Activated CD4-positive, CD25-positive, alpha-beta regulatory T cell treated with anti-CD3 and anti-CD28 coated beads, Interleukin-2, amount 50 U/mL, for 16 hours (primary cell): ENCODE measurements around the gene EEIG1.

ENCODE experiments used
- DNase-seq: peaks from one replicate; pipeline ENCODE4 v3.0.0-alpha.2; 2020; ENCODE audit warnings: low read depth, low spot score

The EEIG1 gene

DNA sequence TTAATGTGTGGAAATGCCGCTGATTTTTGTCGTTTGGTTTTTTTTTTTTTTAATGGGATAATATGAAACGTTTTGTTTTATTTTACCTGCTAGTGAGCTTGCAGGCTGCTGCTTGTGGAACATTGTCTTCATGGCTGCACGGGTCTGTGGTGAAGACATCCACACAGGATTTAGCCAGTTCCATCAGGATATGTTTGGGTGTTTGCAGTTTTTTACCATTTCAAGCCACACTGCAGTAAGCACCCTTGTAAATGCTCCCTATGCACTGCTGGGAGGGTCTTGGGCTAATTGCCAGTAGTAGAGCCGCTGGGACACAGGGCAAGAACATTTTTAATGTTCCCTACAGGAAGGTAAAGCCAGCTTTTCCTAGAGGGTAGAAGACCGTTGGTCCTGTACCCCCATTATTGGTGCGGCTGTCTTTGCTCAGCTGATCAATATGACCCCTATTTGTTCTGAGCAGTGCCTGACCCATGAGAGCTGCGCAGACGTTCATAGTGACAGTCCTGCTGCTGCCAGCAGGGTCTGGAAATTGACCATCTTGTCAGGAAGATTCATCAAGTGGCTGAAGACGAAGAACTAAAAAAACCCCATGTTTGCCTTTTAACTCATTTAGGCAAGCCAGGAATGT lies 20.5 kb upstream of the EEIG1 start:
- DNase-seq: no peak

DNA sequence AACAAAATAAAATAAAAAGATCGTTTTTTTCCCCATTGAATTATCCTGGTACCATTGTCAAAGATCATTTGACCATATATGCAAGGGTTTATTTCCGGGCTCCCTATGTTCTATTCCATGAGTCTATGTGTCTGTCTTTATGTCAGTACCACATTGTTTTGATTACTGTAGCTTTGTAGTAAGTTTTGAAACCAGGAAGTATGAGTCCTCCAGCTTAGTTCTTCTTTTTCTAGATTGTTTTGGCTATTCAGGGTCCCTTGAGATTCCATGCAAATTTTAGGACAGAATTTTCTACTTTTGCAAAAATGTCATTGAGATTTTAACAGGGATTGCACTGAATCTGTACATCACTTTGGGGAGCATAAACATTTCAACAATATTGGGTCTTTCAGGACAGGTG lies 18.7 kb upstream of the EEIG1 start:
- no peak for DNase-seq

DNA sequence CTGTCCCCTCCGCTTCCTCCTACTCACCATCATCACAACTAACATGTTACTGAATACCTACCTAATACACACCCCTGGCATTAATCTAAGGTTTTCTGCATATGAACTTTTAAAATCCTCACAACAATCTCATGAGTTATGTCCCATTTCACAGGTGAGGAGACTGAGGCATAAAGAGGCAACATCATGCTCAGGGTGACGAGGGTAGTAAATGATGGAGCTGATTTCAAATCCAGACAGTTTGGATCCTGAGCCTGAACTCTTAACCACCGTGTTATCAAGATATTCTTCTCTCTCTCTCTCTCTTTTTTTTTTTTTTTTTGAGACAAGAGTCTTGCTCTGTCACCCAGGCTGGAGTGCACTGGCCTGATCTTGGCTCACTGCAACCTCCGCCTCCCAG lies 12.9 kb upstream of the EEIG1 start:
- DNase-seq: no peak

DNA sequence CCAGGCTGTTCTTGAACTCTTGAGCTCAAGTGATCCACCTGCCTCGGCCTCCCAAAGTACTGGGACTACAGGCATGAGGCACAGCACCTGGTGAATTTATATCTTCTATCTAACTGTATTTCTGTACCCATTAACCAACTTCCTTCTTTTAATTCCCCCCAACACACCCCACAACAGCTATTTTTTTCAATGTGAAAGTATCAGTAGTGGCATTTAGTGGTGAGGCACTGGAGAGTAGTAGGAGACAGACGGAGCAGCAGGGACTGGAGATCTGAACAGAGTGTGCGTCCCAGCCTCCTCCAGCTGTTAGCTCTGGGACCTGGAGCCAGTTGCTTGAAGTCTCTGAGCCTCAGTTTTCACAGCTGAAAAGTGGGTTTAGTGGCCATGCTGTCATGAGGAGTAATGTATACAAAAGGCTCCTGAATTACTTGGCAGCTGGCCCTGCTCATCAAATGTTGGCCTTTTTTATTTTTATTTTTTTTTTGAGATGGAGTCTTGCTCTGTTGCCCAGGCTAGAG lies 11.0 kb upstream of the EEIG1 start:
- DNase-seq: no peak

DNA sequence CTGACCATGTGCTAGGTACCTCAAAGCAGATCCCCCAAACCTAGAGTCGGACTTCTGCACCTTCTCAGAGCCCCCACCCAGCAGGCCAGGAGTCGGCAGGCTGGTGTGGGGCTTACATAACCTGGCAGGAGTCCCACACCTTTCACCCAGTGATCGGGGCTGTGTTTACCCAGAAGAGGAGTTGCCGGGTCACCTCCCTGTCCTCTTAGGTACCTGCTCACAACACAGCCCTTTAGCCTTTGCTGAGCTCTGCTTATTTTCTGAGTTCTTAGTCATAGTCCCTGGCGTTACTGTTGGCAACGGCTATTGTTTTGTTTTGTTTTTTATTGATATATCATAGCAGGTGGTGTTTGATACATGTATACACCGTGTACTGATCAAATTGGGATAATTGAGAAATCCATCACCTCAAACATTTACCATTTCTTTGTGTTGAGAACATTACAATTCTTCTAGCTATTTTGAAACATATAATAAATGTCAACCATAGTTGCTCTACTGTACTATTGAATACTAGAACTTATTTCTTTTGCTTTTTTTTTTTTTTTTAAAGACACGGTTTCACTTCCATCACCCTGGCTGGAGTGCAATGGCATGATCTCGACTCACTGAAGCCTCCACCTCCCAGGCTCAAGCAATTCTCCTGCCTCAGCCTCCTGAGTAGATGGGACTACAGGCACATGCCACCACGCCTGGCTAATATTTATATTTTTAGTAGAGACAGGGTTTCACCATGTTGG lies 10.4 kb upstream of the EEIG1 start:
- no peak for DNase-seq

DNA sequence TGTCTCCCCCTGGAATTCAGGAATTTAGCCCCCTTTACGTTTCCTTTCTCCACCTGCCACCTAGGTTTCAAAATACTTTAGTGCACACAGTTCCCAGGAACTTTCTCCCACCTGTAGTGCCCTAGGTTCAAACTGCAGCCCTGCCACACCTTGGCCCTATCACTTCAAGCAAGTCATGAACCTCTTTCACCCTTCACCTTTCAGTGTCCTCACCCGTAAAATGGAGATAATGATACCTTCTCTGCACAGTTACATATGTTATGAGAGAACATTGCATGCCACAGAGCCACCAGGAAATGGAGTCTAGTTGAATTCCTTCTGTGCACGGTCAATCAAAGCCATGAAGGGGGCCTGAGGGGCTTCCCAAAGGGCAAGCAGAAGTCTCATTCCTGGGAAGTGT lies 9.8 kb upstream of the EEIG1 start:
- no peak for DNase-seq

DNA sequence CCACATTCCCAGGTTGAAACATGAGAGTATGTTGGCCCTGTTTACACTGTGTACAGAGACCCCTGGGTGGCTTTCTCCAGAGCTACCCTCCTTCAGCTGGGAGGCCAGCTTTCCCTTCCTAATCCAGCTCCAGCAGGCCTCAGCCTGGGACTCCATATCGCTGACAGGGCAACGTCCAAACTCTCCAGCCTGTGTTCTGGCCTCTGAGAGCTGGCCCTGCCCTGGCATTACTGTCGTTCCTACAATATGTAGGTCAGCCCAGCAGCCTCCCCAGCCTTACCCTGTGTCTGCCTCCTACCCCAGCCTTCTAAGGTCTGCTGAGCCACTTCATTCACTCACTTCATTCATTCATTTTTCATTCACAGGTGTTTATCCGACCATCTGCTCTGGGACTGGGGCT lies 8.3 kb upstream of the EEIG1 start:
- DNase-seq: no peak

DNA sequence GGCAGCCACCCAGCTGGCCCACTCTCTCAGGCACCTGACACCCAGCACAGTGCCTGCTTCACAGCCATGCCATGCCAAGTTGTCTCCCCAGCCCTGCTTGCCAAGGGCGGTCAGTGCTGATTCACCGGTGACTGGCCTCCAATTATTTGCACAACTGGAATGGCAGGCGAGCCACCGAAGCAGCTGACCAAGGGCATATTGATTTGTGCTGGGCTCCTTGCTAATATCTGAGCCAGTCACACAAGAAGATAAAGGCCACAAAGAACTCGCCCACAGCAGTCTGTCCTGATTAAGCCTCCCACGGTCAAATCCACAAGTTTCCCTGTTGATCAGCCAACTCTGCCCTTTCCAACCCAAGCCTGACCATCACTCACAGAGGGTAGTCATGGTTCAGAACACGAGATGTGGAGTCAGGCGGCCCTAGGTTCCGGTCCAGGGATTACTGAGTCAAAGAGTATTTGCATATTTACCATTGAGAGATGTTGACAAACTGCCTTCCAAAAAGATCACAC lies 6.4 kb upstream of the EEIG1 start:
- no peak for DNase-seq

DNA sequence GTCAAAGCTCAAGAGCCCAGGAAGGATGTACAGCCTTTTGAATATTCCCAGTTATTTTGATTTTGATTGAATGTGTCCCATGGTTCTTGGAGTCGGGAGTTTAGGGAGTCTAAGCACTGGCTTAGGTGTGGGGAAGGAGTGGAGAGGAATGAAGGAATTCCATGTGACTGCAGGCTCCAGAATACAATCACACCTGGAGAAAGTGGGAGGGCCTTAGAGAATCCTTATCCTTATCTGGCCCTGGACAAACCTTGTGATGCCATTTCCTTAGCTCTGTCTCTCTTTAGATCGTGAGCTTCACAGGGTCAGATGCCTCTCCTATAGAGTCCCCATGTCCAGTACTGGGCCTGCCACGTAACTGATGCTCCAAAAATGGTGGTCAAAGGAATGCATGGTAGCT lies 4.2 kb upstream of the EEIG1 start:
- DNase-seq: no peak

DNA sequence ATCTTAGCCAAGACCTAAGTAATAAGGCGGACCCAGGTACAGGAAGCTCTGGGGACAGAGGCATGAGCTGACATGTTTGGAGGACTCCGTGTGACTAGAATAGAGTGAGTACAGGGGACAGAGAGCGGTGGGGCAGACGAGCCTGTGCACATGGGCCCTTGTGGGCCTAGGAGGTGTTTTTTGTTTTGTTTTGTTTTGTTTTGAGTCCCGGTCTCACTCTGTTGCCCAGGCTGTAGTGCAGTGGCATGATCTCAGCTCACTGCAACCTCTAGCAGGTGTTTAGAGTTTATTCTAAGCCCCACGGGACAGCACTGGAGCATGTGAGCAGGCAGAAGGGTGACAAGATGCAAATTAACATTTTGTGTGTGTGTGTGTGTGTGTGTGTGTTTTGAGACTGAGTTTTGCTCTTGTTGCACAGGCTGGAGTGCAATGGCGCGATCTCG lies 3.1 kb upstream of the EEIG1 start:
- DNase-seq: no peak

DNA sequence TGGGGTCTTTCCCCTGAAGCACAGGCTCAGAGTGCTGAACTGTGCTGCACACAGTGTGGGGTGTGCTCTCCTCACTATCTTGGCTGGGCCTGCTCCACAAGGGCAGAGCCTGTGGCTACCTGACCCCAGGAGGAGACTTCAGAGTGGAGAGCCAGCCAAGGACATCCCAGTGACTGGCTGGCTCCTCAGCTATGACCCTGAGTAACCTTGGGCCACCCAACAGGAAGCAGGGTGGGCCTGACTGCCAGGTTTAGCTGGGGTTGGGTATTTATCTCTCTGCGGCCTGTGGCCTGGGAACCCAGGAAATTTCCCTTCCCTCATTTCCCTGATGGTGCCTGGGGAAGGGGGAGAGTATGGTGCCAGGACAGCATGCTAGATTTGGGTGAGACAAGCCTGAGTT lies 2.1 kb upstream of the EEIG1 start:
- DNase-seq: no peak

DNA sequence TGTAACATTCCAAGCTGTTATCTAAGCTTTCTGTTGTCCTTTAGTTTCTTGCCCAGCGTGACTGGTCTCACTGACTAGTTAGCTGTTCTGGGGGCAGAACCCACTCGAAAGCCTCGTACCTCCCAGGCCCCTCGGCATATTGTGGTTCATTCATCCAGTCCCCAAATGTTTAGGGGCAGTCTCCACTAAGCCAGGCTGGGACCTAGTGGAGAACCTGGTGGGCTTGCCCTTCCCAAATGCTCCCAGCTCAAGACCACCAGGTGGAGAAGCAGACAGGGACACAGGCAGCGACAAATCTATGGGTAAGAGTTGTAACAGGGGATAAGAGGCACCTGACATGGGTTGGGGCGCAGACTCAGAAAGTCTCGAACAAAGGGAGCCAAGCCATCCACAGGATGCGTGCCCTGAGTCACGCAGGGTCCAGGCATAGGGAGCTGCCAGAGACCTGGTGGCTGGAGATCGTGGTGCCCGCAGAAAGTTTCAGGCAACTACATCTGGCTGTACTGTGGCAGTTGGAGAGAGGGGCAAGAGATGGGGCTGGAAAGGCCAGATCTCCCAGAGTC lies 851 bp upstream of the EEIG1 start:
- no peak for DNase-seq

DNA sequence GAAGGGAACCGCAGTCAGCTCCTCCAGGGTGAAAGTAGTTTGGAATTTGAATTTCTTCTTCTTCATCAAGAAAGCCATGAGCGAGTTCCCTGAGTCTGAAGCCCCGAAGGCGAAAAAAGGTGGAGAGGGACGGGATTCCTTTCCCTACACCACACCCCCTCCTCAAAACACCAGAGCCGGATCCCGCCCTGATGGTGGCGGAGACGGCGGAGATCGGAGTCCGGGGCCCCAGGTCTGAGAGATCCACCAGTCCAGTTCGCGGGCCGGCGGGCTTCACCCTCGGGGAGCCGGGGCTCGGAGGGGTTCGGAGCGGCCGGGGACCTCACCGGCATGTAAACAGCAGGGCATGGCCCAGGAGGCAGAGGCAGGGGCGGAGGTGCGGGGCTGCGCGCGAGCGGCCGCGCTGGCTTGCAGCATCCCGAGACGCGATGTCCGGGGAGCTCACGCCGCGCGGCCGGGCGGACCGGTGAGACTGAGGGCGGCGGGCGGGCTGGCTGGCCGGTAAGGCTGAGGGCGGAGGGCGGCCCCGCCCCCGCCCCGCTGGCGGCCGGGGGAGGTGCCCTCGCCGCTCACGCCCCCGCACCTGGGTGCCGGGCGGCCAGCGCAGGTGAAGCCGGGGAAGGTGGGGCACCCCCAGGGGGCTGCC lies 606 bp downstream of the EEIG1 start:
- no peak for DNase-seq

DNA sequence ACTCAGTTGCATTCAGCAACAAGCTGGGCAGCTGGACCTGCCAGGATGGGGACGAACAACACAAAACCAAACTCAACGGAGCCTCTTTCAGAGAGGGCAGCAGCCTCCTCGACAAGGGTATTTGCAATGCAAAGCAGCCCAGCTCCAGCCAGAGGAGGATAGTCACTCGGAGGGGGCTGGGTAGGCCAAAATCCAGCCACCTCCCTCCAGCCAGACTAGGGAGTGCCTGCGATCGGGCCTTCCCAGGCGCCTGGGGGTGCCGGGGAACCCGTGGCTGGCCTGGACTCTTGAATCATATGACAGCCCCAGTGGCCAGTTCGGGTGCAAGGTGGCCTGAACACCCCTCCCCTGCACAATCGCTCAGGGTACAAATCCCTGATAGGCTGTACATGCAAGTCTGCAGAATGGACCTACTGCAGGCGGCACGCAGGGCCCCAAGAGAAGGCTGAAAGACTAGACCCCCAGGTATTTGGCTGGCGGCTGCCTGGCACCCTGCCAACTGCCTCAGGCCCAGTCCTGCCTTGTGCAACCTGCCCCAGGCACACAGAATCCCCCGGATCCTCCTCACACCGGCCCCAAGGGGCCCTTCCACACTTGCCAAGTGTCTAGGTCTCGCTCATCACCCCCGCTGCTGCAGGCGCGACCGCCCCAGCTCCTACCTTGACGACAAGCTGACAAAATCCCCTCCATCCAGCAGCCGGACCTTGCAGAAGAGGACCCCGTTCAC lies 1.3 kb downstream of the EEIG1 start:
- no peak for DNase-seq

DNA sequence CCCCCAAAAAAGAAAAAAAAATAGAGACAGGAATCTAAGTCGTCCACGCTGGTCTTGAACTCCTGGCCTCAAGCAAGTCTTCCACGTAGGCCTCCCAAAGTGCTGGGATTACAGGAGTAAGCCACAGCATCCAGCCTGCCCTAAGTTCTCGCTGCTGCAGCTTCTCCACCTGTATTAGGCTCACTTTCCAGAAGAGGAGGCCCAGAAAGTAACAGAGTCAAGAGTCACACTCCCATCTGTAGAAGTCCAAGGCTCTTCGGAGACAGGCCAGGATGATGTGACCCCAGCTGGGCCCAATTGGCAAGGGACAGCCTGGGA lies 1.8 kb downstream of the EEIG1 start:
- DNase-seq: no peak

DNA sequence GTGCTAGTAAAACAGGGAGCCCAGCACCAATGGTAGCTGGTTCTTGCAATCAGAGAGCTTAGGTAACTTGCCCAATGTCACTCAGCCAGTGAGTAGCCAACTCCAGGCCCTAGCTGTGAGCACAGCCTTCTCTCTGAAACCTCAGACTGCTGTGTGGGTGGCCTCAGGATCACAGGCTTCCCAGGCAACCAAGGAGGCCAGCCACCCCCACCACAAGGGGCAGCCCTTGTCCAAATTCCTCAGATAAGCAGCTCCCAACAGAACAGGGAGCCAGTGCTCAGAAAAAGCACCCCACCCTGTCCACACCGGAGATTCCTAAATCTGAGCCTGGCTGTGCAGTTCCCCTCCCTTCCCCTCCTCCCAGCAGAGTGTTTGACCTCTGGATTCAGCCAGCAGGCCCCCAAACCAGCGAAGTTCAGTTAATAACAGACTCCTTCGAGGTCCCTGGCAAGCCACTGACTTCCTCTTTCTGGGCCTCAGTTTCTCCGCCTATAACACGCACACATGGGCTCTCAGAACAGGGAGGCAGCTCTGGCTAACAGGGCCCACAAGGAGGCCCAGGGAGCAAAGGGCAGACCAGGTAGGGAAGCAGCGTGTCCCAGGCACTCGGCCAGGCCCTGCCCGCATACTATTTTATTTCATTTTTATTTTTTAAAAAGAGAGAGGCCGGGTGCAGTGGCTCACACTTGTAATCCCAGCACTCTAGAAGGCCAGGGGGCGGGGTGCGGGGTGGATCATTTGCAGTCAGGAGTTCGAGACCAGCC lies 2.7 kb downstream of the EEIG1 start:
- no peak for DNase-seq

DNA sequence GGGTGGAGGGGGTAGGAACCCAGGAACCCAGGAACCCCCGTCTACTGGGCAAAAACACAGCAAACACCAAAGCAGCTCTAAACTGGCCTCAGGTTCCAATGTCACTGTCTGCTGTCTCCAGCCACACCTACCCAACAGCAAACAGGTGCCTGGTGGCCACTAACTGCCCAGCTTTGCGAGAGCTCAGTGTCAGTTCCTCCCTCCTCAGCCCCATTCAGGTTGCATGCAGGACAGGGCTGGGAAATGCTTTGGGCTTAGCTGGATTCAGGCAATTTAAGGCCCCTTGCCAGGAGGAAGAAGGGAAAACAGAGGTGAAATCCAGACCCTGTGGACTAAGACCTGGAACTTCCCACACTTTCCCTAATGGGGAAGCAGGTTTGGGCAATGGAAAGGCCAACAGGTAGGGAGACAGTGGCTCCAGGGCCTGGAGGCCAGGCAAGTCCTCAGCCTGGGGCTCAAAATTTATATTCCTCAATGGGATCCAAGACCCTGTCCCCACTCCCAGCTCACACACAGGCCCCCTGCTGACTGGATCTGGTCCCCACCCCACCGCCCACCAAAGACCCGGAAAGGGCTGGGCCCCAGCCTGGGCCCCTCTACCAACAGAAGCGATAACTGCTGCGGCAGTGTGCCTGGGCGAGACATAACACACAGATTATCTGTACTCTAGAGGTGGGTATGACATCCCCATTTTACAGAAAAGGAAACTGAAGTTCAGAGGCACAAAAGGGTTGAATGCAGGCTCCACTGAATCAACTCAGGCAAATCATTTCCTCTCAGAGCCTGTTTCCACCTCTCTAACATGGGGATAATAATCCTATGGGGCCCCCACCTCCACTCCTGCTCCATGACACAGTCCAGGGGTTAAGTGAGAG lies 3.5 kb downstream of the EEIG1 start:
- no peak for DNase-seq

DNA sequence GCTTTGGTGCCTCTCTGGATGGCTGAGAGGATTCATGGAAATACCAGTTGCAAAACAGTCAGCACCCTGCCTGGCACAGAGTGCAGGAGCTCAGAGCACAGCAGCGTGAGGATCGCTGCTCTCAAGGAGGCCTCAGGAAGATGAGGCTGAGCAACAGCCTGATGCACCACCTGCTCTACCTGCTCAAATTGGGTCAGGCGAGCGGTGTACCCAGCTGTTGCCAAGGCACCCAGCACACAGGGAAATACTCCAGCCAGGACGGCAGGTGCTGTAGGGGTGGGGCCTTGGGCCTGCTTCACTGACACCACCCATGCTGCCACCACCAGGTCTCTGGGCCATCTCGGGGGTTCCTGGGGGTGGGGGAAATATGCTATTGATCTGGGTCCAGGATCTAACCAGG lies 4.3 kb downstream of the EEIG1 start:
- no peak for DNase-seq

DNA sequence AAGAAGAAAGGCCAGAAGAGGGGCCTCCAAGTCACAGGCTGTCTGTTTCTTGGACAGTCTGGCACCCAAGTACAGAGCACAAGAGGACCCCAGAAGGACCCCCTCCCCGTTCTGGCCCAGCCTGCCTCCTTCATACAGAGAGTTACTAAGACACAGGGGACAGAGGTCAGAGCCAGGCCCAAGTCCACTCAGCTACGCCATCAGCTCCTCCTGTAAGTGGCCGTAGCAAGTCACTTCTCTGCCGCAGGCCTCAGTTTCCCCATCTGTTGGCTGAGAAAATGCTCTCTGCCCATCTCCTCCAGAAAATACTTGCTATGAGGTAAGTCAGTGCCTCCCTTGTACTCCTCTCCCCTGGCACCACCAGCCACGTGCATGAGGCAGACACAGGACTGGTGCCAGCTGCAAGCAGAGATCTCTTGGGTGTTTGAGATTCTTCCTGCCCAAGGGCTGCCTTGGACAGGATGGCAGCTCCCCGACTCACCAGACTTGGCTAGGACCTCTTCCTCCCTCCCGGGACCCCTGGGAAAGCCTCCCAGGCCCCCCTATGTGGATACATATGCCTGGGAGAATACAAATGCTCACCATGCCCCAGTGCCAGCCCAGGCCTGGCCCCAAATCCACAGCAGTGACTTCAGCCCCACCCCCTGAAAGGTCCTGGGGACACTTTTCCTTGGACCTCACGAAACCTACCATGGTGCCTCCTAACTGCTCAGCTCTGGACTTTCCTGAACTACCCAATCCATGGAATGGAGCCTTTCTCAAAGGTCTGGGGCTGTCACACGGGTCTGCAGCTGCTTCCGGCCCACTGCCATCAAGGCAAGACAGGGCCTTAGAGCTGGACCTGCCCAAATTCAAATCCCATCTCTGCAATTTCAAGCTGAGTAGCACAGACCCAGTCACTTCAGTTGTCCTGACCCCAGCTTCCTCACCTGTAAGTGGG lies 5.1 kb downstream of the EEIG1 start:
- DNase-seq: no peak
